ENCODE results near the gene ARHGEF28.

DNA sequence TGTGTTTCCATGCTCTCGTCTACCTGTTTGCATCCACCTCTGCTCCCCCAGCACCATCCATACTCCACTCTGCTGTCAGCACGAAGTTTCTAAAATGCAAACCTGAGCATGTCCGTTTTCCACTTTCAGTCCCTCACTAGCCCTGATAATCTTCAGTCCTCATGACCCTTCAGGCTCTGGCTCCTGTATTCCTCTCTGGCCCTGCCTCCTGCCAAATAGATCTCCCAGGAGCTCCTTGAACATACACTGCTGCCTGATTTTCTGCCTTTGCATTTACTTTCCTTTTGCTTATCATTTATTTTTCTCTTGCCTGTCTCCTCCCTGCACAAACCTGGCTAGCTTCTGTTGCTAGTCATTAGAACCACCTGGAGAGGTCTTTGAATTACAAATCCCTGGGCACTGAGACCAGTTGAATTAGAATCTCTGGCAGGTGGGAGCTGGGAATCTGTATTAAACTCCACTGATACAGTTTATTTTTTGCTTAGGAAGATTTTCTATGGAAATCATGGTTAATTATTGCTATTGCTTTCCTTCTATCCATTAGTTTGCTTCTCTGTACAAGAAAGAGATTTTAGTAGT is 18.5 kb downstream of the ARHGEF28 start:
- TF ChIP-seq, protein P1, sequence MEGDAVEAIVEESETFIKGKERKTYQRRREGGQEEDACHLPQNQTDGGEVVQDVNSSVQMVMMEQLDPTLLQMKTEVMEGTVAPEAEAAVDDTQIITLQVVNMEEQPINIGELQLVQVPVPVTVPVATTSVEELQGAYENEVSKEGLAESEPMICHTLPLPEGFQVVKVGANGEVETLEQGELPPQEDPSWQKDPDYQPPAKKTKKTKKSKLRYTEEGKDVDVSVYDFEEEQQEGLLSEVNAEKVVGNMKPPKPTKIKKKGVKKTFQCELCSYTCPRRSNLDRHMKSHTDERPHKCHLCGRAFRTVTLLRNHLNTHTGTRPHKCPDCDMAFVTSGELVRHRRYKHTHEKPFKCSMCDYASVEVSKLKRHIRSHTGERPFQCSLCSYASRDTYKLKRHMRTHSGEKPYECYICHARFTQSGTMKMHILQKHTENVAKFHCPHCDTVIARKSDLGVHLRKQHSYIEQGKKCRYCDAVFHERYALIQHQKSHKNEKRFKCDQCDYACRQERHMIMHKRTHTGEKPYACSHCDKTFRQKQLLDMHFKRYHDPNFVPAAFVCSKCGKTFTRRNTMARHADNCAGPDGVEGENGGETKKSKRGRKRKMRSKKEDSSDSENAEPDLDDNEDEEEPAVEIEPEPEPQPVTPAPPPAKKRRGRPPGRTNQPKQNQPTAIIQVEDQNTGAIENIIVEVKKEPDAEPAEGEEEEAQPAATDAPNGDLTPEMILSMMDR (IDR thresholded peaks at IDR 0.05), result no peak
- no peak for TF ChIP-seq EZH2 (IDR thresholded peaks at IDR 0.05)
